Activated B cell treated with CpG ODN at 0.5 μM for 24 hours (primary cell): ENCODE results near the gene LBH. TPM values are rescaled to one million over a fixed set of nuclear protein-coding genes. Genes with fewer than 3 reads are reported as not detected.

Experiments used
- ATAC-seq: fragments of 200-7000 bp; cut with Tn5 transposase; one replicate; pipeline ENCODE4 v1.10.0; 2021; ENCODE audit warnings: low read depth, mild to moderate bottlenecking, moderate library complexity
- CTCF ChIA-PET: fragments of 350-600 bp; sonication (Branson Sonifier 250); formaldehyde crosslinking; loops from one replicate; lab custom pipeline; 2021; ENCODE audit warnings: antibody characterized with exemption; lab: Charles Lee
- POLR2A ChIA-PET: fragments of 350-600 bp; sonication (Branson Sonifier 250); formaldehyde crosslinking; loops from one replicate; lab custom pipeline; 2021; ENCODE audit warnings: antibody characterized with exemption; lab: Charles Lee
- DNase-seq: peaks from one replicate; pipeline ENCODE4 v3.0.0; 2022
- H3K27ac Mint-ChIP-seq: one replicate; pipeline ENCODE4 v1.8.0; 2020; ENCODE audit warnings: mixed read lengths
- H3K27me3 Mint-ChIP-seq: one replicate; pipeline ENCODE4 v1.8.0; 2021; ENCODE audit warnings: mixed read lengths
- H3K36me3 Mint-ChIP-seq: one replicate; pipeline ENCODE4 v1.8.0; 2021; ENCODE audit warnings: low read depth, mixed read lengths
- H3K4me1 Mint-ChIP-seq: one replicate; pipeline ENCODE4 v1.8.0; 2021; ENCODE audit warnings: mixed read lengths
- H3K4me3 Mint-ChIP-seq: one replicate; pipeline ENCODE4 v1.8.0; 2020; ENCODE audit warnings: mild to moderate bottlenecking, mixed read lengths
- H3K9me3 Mint-ChIP-seq: one replicate; pipeline ENCODE4 v1.8.0; 2020; ENCODE audit warnings: mixed read lengths
- intact Hi-C: fragments of 100-400 bp; cut with micrococcal nuclease; formaldehyde crosslinking; loops from one replicate; pipeline ENCODE4 v1.15.1; 2024
- total RNA-seq: library from RNA; stranded (reverse); gene quantifications from 2 replicates; pipeline ENCODE4 v1.2.3, GENCODE V29; 2022
- TF ChIP-seq, protein P1 (sequence below): fragments of 200-600 bp; IDR thresholded peaks from one replicate; pipeline ENCODE4 v1.8.0; 2022; ENCODE audit warnings: antibody characterized with exemption, mild to moderate bottlenecking

LBH gene
- total RNA-seq, 1 donor from 2014 or later = 131 TPM

DNA sequence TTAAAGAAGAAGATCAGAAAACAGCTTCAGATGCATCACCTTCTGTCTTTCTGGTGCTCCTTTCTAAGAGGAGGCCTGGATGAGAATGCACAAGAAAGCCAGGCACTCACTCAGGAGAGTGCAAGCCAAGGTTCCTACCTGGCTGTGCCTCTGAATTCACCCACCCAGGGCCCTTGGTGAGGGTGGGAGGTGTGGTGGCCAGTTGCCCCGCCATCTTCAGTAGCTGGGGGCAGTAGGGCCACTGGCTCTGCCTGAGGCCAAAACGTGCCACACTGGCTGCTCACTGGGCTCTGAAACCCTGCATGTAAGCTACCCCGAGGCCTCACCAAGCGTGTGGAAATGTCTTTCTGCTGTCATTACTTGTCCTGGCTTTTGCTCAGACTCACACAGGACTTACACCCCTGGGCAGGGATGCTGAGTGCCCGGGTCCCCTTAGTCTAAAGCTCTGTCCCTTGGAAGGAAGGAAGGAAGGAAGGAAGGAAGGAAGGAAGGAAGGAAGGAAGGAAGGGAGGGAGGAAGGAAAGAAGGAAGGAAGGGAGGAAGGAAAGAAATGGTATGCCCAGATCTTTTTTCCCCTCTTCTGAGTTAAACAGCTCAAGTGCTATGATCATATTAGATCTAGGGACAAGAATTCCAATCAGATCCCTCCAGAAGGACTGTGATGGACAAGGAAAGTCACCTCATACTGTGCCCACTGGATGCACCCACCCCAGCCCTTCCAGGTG is 8.5 kb upstream of the LBH start:
- intact Hi-C loops = loop anchor here (1.0 kb wide), 1 partner anchor 14 kb away; no protein-coding TSS in a partner anchor
- no peaks in the 10 kb centered on the region for H3K9me3 Mint-ChIP-seq
- ChIA-PET CTCF (interaction anchor here (1.1 to 11.2 kb wide), 6 partner anchors 14 to 489 kb away, joined by 3 to 90 read pairs (median 8); no protein-coding TSS in a partner anchor), POLR2A (interaction anchor here (0.6 to 5.7 kb wide), 5 partner anchors 10 to 224 kb away, joined by 3 to 40 read pairs (median 4); partner anchors contain the start of genes LBH and LCLAT1)
- H3K27me3 Mint-ChIP-seq = no peaks in the 10 kb centered on the region
- no peak overlapping the region for H3K4me3 Mint-ChIP-seq
- peaks cover 71% of the 10 kb centered on the region for H3K4me1 Mint-ChIP-seq
- TF ChIP-seq, protein P1, sequence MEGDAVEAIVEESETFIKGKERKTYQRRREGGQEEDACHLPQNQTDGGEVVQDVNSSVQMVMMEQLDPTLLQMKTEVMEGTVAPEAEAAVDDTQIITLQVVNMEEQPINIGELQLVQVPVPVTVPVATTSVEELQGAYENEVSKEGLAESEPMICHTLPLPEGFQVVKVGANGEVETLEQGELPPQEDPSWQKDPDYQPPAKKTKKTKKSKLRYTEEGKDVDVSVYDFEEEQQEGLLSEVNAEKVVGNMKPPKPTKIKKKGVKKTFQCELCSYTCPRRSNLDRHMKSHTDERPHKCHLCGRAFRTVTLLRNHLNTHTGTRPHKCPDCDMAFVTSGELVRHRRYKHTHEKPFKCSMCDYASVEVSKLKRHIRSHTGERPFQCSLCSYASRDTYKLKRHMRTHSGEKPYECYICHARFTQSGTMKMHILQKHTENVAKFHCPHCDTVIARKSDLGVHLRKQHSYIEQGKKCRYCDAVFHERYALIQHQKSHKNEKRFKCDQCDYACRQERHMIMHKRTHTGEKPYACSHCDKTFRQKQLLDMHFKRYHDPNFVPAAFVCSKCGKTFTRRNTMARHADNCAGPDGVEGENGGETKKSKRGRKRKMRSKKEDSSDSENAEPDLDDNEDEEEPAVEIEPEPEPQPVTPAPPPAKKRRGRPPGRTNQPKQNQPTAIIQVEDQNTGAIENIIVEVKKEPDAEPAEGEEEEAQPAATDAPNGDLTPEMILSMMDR = no peak
- peak overlapping the region; percentile 99 for H3K27ac Mint-ChIP-seq
- ATAC-seq (no peak), DNase-seq (no peak)
- H3K36me3 Mint-ChIP-seq = no peaks in the 10 kb centered on the region

DNA sequence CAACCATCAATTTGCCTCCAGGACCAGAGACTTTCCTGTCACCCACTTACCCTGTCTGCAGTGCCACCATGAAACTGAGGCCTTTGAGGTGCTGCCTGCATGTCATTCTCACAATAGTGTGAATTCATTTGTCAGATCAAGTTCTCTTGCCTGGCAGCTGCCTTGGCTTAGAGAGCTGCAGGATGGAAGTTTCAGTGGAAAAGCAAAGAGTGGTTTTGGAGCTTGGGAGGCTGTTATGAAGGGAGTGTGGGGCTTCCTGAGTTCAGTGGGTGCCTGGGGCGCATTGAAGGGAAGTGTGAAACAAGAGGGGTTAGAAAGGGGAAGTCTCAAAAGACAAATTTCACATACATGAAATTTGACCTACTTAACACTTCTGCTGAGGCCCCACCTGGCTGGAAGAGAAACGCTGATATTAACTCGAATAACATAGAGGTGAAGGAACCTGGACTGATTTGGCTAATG is 7.9 kb upstream of the LBH start:
- DNase-seq (no peak), ATAC-seq (peak; percentile 72)
- CTCF ChIA-PET = interaction anchor here (1.1 to 11.2 kb wide), 5 partner anchors 15 to 488 kb away, joined by 3 to 90 read pairs (median 13); no protein-coding TSS in a partner anchor
- Mint-ChIP-seq H3K4me3 (peak overlapping the region; percentile 90), H3K27ac (peak overlapping the region; percentile 99), H3K27me3 (no peaks in the 10 kb centered on the region), H3K9me3 (no peaks in the 10 kb centered on the region), H3K4me1 (peaks cover 65% of the 10 kb centered on the region), H3K36me3 (no peaks in the 10 kb centered on the region)
- TF ChIP-seq, protein P1 = no peak
- POLR2A ChIA-PET = interaction anchor here (0.6 to 5.7 kb wide), 5 partner anchors 9 to 112 kb away, joined by 3 to 40 read pairs (median 5); partner anchors contain the start of gene LBH
- intact Hi-C loops = loop anchor here (1.0 kb wide), 1 partner anchor 15 kb away; no protein-coding TSS in a partner anchor

DNA sequence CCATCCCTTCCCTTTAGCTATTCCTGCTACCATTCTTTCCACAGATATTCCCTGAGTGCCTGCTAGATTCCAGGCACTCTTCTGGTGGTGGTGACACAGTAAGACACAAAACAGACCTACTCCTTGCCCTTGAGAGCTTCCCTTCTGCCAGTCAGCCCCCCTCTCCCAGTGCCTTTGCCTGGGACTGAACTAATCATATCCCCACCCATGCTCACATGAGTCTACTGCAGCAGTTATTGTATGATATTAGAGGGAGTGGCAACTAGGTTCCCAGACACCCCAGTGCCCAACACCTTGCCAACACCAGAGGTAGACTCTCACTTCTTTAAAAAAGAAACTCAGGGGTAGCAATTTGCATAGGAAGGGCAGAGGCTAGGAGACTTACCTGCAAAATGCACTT is 7.2 kb upstream of the LBH start:
- ATAC-seq (peak; percentile 16), DNase-seq (no peak)
- Mint-ChIP-seq H3K4me1 (peaks cover 61% of the 10 kb centered on the region), H3K27ac (peak overlapping the region; percentile 99), H3K36me3 (no peaks in the 10 kb centered on the region), H3K4me3 (peak overlapping the region; percentile 90), H3K27me3 (no peaks in the 10 kb centered on the region), H3K9me3 (no peaks in the 10 kb centered on the region)
- TF ChIP-seq, protein P1 = no peak
- CTCF ChIA-PET = interaction anchor here (2.5 to 11.2 kb wide), 3 partner anchors 16 to 488 kb away, joined by 13 to 90 read pairs (median 14); no protein-coding TSS in a partner anchor
- intact Hi-C loops = no loop called here
- POLR2A ChIA-PET = interaction anchor here (0.6 to 5.7 kb wide), 10 partner anchors 8 to 198 kb away, joined by 3 to 40 read pairs (median 4); partner anchors contain the start of gene LBH

DNA sequence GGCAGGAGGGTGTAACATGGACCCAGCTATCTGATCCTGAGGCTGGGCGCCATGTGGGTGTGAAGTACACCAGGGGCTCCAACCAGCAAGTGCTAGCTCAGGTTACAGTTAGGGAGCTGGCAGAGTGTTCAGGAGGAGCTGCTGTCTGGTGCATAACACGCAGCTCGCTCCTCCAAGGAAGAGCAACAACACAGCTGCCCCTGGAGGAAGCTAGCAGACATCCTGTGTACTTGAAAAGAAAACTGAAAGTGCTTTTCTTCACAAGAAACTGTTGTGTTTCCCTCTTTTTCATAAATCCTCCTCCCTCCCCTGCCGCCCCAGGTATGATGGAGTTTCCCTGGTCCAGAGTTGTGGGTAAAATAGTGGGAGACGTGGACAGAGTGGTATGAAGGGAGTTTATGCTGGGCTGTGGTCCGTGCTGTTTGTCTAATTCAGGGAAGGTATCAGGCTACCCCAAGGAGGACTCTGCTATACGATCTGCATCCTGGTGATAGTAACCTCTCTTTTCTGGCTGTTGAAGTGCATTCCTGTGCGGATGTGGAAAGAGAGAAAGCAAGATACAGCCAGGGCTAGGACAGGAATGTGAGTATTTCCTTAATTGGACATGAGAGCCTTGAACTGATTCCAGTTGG is 6.1 kb upstream of the LBH start:
- TF ChIP-seq, protein P1 = no peak
- ATAC-seq = peak; percentile 64
- no peak for DNase-seq
- Mint-ChIP-seq H3K36me3 (no peaks in the 10 kb centered on the region), H3K9me3 (no peaks in the 10 kb centered on the region), H3K4me1 (peaks cover 63% of the 10 kb centered on the region), H3K27ac (peak overlapping the region; percentile 99), H3K27me3 (no peaks in the 10 kb centered on the region), H3K4me3 (peak overlapping the region; percentile 90)
- ChIA-PET POLR2A (interaction anchor here (0.8 to 5.7 kb wide), 11 partner anchors 7 to 222 kb away, joined by 3 to 40 read pairs (median 4); partner anchors contain the start of genes LBH, LCLAT1 and YPEL5), CTCF (interaction anchor here (0.6 to 11.2 kb wide), 8 partner anchors 8 to 487 kb away, joined by 3 to 90 read pairs (median 3); no protein-coding TSS in a partner anchor)
- intact Hi-C loops = loop anchor here (1.0 kb wide), 1 partner anchor 79 kb away; no protein-coding TSS in a partner anchor
